ENCODE data around the gene CELF1. TPM values are rescaled to one million over a fixed set of nuclear protein-coding genes. Genes with fewer than 3 reads are reported as not detected.

CELF1 gene
- total RNA-seq, 2 donors from 2014 or later = 57.1 to 65.9 TPM

DNA sequence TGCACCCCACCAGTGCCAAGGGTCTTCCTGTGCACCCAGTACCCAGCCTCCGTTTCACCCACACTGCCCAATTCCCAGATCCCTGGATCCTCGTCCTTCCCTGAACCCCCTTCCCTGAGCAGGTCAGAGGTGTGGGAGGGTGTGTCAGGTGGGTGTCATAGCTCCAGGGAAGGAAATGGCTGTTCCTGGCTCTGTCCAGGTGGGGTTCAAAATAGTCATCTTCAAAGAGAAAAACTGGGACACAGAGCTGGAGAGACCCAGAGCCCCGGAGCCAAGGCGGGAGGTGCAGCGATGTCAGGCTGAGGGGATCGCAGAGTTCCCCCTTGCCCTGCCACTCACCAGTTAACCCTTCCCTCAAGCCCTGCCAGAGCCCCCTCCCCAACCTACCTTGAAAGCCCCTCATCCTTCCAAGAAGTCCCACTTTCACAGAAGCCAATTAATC, 40.6 kb upstream of the CELF1 start:
- Histone ChIP-seq H3K27me3 (peaks cover 14 to 17% of the 10 kb centered on the region in 2 donors), H3K27ac (no peak overlapping the region), H3K4me1 (peaks cover 0 to 18% of the 10 kb centered on the region in 2 donors), H3K36me3 (no peaks in the 10 kb centered on the region), H3K9me3 (no peaks in the 10 kb centered on the region), H3K4me3 (peak overlapping the region in 1 of 2 donors; percentile 30)
- no peak for DNase-seq (ENCODE audit: low spot score)
- no peak for TF ChIP-seq CTCF (IDR thresholded peaks at IDR 0.05)

DNA sequence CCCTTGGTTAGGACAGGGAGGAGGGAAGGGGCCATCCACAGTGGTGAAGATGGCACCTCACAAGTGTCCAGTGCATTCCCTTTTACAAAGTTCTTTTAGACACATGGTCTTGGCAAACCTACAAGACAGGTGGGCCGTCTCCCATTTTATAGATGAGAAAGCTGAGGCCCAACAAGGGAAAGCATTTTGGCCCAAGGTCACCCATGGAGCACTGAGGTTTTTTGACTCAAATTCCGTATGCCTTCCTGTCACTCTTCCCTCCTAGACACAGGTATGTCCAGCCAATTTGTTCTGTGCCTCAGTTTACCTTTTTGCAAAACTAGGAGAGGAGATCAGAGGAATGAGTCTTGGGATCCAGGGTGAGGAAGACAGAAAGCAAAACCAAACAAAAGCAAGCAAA, 40.0 kb upstream of the CELF1 start:
- no peak overlapping the region for H3K27ac ChIP-seq
- peaks cover 0 to 18% of the 10 kb centered on the region in 2 donors for H3K4me1 ChIP-seq
- no peaks in the 10 kb centered on the region for H3K36me3 ChIP-seq
- no peak for TF ChIP-seq CTCF (IDR thresholded peaks at IDR 0.05)
- H3K4me3 ChIP-seq = no peak overlapping the region
- DNase-seq (ENCODE audit: low spot score) = no peak
- H3K27me3 ChIP-seq = peaks cover 14 to 17% of the 10 kb centered on the region in 2 donors
- no peaks in the 10 kb centered on the region for H3K9me3 ChIP-seq

DNA sequence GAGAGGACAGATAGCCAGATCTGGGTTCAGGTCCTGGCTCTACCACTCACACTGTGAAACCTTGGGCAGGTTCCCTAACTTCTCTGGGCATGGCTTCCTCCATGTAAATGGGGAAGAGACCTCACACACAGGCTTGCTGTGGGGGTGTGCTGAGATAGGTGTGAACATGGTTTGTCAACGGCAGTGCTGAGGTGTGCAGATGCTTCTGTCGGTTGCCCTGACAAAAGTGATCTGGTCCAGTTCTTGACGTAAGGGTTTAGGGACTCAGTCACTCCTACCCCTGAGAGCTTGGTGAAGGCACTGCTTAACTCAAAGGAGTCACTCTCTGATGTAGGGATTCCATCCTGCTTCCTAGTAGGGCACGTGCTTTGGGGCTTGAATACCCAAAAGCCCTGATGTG, 39.3 kb upstream of the CELF1 start:
- H3K4me3 ChIP-seq = no peak overlapping the region
- no peaks in the 10 kb centered on the region for H3K36me3 ChIP-seq
- H3K4me1 ChIP-seq = peaks cover 0 to 18% of the 10 kb centered on the region in 2 donors
- H3K27ac ChIP-seq = no peak overlapping the region
- TF ChIP-seq CTCF (IDR thresholded peaks at IDR 0.05) = no peak
- no peak for DNase-seq (ENCODE audit: low spot score)
- H3K27me3 ChIP-seq = peaks cover 14 to 17% of the 10 kb centered on the region in 2 donors
- no peaks in the 10 kb centered on the region for H3K9me3 ChIP-seq

- Histone ChIP-seq H3K9me3 (no peaks in the 10 kb centered on the region), H3K27me3 (peaks cover 14 to 17% of the 10 kb centered on the region in 2 donors), H3K4me3 (no peak overlapping the region), H3K4me1 (peaks cover 0 to 18% of the 10 kb centered on the region in 2 donors), H3K36me3 (no peaks in the 10 kb centered on the region), H3K27ac (no peak overlapping the region)
- no peak for TF ChIP-seq CTCF (IDR thresholded peaks at IDR 0.05)
- no peak for DNase-seq (ENCODE audit: low spot score)
Observed at GRCh38 chr11:47591764-47592163, 38.8 kb upstream of the CELF1 start.

DNA sequence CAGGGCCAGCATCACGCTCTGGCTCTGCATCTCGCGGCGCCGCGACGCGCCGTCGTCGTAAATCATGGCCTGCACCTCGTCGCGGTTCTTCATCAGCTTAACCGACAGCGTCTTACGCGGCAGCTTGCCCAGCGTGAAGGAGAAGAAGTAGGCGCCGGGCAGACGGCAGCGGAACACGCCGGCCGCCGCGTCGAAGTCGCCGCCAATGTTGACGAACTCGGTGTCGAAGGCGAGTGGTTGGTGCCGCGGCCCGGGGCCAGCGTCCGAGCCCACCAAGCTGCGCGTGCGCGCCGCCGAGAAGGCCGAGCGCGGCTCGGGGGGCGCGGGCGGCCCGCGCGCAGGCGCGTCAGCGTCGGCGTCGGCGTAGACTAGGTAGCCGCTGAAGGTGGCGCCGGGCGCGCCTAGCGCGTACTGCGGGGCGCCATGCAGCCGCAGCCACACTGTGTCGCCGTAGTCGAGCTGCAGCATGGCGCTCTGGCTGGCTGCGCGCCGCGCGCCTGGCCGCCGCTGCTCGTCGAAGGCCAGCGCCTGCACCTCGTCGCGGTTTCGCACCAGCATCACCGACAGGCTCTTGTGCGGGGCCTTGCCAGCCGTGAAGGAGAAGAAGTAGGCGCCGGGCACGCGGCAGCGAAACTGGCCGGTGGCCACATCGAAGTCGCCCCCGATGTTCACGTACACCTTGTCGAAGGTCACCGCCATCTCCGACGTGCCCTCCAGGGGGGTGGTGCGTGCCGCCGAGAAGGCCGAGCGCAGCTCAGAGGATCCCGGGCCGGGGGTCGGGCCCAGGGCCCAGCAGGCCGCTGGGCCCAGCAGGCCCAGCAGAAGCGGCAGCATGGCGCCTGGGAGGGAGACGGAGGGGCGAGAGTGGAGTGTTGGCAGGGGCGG, 37.3 kb upstream of the CELF1 start:
- no peak for TF ChIP-seq CTCF (IDR thresholded peaks at IDR 0.05)
- H3K27me3 ChIP-seq = peaks cover 14 to 17% of the 10 kb centered on the region in 2 donors
- no peaks in the 10 kb centered on the region for H3K36me3 ChIP-seq
- H3K4me3 ChIP-seq = peak overlapping the region; percentile 13 to 25
- no peaks in the 10 kb centered on the region for H3K9me3 ChIP-seq
- no peak overlapping the region for H3K27ac ChIP-seq
- DNase-seq (ENCODE audit: low spot score) = no peak
- H3K4me1 ChIP-seq = peaks cover 0 to 22% of the 10 kb centered on the region in 2 donors

All from right atrium auricular region (tissue), 2 donors.